ENCODE measurements around the gene ODF2L.

The ODF2L gene

GRCh38 chr1:86388777-86389176 is 7.3 kb downstream of the ODF2L start:
- no peak overlapping the region for H3K27ac ChIP-seq
- TF ChIP-seq CTCF (IDR thresholded peaks at IDR 0.05), result no peak
- TF ChIP-seq ZFX (IDR thresholded peaks at IDR 0.05; ENCODE audit: borderline replicate concordance), result no peak

- no peak overlapping the region for H3K27ac ChIP-seq
- TF ChIP-seq ZFX (IDR thresholded peaks at IDR 0.05; ENCODE audit: borderline replicate concordance) (no peak), CTCF (IDR thresholded peaks at IDR 0.05) (no peak)
Observed at GRCh38 chr1:86387916-86388627, 8.1 kb downstream of the ODF2L start.

- no peak for TF ChIP-seq CTCF (IDR thresholded peaks at IDR 0.05)
- no peak for TF ChIP-seq ZFX (IDR thresholded peaks at IDR 0.05; ENCODE audit: borderline replicate concordance)
- no peak overlapping the region for H3K27ac ChIP-seq
Observed at GRCh38 chr1:86382878-86383277, 13.2 kb downstream of the ODF2L start.

- H3K27ac ChIP-seq, result no peak overlapping the region
Observed at GRCh38 chr1:86381223-86381622, 14.9 kb downstream of the ODF2L start.

GRCh38 chr1:86380257-86380861 is 15.8 kb downstream of the ODF2L start:
- TF ChIP-seq ZFX (IDR thresholded peaks at IDR 0.05; ENCODE audit: borderline replicate concordance) (no peak), CTCF (IDR thresholded peaks at IDR 0.05) (peak; percentile 80)
- H3K27ac ChIP-seq, result no peak overlapping the region

More at GRCh38 chr1:86381223-86381622, 14.9 kb downstream of the ODF2L start:
- TF ChIP-seq CTCF (IDR thresholded peaks at IDR 0.05) (no peak), ZFX (IDR thresholded peaks at IDR 0.05; ENCODE audit: borderline replicate concordance) (no peak)

- TF ChIP-seq ZFX (IDR thresholded peaks at IDR 0.05; ENCODE audit: borderline replicate concordance) (no peak), CTCF (IDR thresholded peaks at IDR 0.05) (no peak)
- no peak overlapping the region for H3K27ac ChIP-seq
Observed at GRCh38 chr1:86378813-86379212, 17.3 kb downstream of the ODF2L start.

- H3K27ac ChIP-seq, result no peak overlapping the region
- TF ChIP-seq ZFX (IDR thresholded peaks at IDR 0.05; ENCODE audit: borderline replicate concordance) (no peak), CTCF (IDR thresholded peaks at IDR 0.05) (no peak)
Observed at GRCh38 chr1:86377341-86377740, 18.8 kb downstream of the ODF2L start.
